ENCODE measurements around the gene DDX27. TPM values are rescaled to one million over a fixed set of nuclear protein-coding genes. Genes with fewer than 3 reads are reported as not detected.

DDX27 gene
- total and polyA plus RNA-seq, 2 of the 13 experiments (the other 11 are each of a cell fraction or from before 2014, with no cell fraction given) = 42.6 to 72.8 TPM

DNA sequence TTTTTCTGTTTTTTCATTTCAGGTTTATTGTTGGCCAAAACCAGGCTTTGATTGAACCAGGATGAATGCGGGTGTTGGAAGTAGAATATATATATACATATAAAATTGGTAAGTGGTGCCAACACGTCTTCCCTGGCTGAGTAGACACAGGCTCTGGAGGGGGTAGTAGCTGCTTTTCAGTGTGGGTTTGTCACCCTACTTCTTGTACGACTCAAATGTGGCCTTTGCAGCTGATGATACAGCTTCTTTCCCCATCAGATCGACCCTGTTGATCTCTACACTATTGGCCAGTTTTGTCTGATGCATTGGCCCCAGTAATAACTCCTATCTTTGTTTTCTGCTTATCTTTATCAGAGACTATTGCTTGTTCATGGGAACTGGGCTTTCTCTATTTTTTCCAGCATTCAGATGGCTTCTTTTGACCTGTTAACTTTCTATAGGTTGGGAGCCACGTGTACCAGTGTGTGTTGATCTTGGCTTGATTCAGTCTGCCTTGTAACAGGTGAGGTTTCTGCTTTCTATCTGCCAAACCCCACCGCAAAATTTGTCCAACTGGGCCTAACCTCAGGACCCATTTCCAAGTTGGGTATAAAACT is 61.3 kb downstream of the DDX27 start (continued):
- TF ChIP-seq ZNF496 (CRISPR knock-in tag; IDR thresholded peaks at IDR 0.05; ENCODE audit: insufficient replicate concordance) (no peak), CHD2 (IDR thresholded peaks at IDR 0.05; ENCODE audit: low read depth, low read length) (no peak), NFKBIZ (CRISPR knock-in tag; IDR thresholded peaks at IDR 0.05) (no peak), NKX3-1 (CRISPR knock-in tag; IDR thresholded peaks at IDR 0.05) (no peak; the same call in 1 of the 2 replicates), ATF5 (CRISPR knock-in tag; IDR thresholded peaks at IDR 0.05; ENCODE audit: low read depth) (no peak), ZNF569 (CRISPR knock-in tag; IDR thresholded peaks at IDR 0.05; ENCODE audit: borderline replicate concordance) (no peak), EP300 (IDR thresholded peaks at IDR 0.05; ENCODE audit: low read depth in 2 of 2, low read length in 2 of 2) (no peak), EP300 (CRISPR knock-in tag; IDR thresholded peaks at IDR 0.05; ENCODE audit: borderline replicate concordance) (no peak; the same call in 1 of the 2 replicates), ZNF570 (CRISPR knock-in tag; IDR thresholded peaks at IDR 0.05; ENCODE audit: borderline replicate concordance) (no peak), FOXC1 (CRISPR knock-in tag; IDR thresholded peaks at IDR 0.05; ENCODE audit: borderline replicate concordance) (no peak), ZNF235 (CRISPR knock-in tag; IDR thresholded peaks at IDR 0.05; ENCODE audit: borderline replicate concordance) (peak; percentile 32; the same call in 1 of the 2 replicates), ZNF121 (CRISPR knock-in tag; IDR thresholded peaks at IDR 0.05) (no peak), HOXA9 (CRISPR knock-in tag; IDR thresholded peaks at IDR 0.05; ENCODE audit: borderline replicate concordance) (no peak), ZBTB20 (CRISPR knock-in tag; IDR thresholded peaks at IDR 0.05; ENCODE audit: borderline replicate concordance, low read depth) (peak; percentile 50; the same call in 1 of the 2 replicates), PHB2 (IDR thresholded peaks at IDR 0.05; ENCODE audit: partially characterized antibody) (no peak), ZNF44 (CRISPR knock-in tag; IDR thresholded peaks at IDR 0.05) (peak; percentile 79)
- TF ChIP-seq, protein P1, sequence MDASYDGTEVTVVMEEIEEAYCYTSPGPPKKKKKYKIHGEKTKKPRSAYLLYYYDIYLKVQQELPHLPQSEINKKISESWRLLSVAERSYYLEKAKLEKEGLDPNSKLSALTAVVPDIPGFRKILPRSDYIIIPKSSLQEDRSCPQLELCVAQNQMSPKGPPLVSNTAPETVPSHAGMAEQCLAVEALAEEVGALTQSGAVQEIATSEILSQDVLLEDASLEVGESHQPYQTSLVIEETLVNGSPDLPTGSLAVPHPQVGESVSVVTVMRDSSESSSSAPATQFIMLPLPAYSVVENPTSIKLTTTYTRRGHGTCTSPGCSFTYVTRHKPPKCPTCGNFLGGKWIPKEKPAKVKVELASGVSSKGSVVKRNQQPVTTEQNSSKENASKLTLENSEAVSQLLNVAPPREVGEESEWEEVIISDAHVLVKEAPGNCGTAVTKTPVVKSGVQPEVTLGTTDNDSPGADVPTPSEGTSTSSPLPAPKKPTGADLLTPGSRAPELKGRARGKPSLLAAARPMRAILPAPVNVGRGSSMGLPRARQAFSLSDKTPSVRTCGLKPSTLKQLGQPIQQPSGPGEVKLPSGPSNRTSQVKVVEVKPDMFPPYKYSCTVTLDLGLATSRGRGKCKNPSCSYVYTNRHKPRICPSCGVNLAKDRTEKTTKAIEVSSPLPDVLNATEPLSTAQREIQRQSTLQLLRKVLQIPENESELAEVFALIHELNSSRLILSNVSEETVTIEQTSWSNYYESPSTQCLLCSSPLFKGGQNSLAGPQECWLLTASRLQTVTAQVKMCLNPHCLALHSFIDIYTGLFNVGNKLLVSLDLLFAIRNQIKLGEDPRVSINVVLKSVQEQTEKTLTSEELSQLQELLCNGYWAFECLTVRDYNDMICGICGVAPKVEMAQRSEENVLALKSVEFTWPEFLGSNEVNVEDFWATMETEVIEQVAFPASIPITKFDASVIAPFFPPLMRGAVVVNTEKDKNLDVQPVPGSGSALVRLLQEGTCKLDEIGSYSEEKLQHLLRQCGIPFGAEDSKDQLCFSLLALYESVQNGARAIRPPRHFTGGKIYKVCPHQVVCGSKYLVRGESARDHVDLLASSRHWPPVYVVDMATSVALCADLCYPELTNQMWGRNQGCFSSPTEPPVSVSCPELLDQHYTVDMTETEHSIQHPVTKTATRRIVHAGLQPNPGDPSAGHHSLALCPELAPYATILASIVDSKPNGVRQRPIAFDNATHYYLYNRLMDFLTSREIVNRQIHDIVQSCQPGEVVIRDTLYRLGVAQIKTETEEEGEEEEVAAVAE (CRISPR knock-in tag; IDR thresholded peaks at IDR 0.05; ENCODE audit: borderline replicate concordance) = no peak
- TF ChIP-seq, protein P2, sequence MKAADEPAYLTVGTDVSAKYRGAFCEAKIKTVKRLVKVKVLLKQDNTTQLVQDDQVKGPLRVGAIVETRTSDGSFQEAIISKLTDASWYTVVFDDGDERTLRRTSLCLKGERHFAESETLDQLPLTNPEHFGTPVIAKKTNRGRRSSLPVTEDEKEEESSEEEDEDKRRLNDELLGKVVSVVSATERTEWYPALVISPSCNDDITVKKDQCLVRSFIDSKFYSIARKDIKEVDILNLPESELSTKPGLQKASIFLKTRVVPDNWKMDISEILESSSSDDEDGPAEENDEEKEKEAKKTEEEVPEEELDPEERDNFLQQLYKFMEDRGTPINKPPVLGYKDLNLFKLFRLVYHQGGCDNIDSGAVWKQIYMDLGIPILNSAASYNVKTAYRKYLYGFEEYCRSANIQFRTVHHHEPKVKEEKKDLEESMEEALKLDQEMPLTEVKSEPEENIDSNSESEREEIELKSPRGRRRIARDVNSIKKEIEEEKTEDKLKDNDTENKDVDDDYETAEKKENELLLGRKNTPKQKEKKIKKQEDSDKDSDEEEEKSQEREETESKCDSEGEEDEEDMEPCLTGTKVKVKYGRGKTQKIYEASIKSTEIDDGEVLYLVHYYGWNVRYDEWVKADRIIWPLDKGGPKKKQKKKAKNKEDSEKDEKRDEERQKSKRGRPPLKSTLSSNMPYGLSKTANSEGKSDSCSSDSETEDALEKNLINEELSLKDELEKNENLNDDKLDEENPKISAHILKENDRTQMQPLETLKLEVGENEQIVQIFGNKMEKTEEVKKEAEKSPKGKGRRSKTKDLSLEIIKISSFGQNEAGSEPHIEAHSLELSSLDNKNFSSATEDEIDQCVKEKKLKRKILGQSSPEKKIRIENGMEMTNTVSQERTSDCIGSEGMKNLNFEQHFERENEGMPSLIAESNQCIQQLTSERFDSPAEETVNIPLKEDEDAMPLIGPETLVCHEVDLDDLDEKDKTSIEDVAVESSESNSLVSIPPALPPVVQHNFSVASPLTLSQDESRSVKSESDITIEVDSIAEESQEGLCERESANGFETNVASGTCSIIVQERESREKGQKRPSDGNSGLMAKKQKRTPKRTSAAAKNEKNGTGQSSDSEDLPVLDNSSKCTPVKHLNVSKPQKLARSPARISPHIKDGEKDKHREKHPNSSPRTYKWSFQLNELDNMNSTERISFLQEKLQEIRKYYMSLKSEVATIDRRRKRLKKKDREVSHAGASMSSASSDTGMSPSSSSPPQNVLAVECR (CRISPR knock-in tag; IDR thresholded peaks at IDR 0.05; ENCODE audit: borderline replicate concordance) = no peak; the same call in 1 of the 2 replicates
- TF ChIP-seq, protein P3, sequence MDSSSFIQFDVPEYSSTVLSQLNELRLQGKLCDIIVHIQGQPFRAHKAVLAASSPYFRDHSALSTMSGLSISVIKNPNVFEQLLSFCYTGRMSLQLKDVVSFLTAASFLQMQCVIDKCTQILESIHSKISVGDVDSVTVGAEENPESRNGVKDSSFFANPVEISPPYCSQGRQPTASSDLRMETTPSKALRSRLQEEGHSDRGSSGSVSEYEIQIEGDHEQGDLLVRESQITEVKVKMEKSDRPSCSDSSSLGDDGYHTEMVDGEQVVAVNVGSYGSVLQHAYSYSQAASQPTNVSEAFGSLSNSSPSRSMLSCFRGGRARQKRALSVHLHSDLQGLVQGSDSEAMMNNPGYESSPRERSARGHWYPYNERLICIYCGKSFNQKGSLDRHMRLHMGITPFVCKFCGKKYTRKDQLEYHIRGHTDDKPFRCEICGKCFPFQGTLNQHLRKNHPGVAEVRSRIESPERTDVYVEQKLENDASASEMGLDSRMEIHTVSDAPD (CRISPR knock-in tag; IDR thresholded peaks at IDR 0.05) = no peak
